ENCODE results near the gene CHST15.

The CHST15 gene

DNA sequence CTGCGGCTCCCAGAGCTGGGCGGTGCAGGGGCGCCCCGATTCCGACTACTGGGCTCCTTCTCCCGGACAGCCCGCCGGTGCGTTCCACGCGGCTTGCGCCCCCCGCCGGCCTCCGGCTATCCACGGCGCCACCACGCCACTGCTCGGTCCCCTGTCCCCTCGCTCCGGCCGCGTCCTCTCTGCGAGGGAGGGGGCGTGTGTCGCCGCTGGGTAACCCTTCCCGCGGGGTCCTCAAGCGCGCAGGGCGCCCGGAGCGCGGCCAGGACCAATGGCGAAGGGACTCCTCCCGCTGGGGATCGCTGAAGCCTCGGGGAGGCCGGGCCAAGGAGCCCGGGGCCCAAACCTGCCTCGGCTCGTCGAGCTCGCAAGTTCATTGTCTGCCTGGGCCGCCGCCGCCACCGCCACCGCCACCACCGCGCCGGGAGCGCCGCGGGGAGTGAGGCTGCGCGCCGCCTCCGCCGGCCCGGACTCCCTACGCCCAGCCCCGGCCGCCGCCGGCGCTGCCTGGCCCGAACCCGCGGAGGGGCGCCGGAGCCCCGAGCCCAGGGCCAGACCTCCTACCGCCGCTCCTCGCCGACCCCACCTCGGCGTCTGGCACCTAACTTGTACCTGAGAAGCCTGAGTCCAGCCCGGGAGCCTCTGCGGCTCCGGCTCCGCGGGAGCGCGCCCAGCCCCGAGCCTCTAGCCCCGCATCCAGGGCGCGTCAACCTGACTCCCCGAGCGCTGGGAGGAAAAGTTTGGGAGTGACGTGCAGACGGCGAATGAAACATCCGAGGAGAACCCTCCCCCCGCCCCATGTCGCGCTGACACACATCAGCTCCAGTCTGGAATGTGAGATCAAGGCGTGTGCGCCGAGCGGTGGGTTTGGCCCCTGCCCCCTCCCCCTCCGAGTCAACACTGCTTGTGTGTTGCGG is at the start of gene CHST15:
Gene CHST15, minus strand, starts transcription at position 739 of the 914 bp plus-strand sequence. CDS start 47,386 bp downstream, outside the sequence.
- DNase-seq: no peak

- no peak for DNase-seq
Observed at GRCh38 chr10:124142960-124143359, 49.6 kb upstream of the CHST15 start.

- no peak for DNase-seq
Observed at GRCh38 chr10:124142006-124142739, 48.8 kb upstream of the CHST15 start.

GRCh38 chr10:124138883-124139348 is 45.5 kb upstream of the CHST15 start:
- no peak for DNase-seq

- DNase-seq: no peak
Observed at GRCh38 chr10:124138195-124138882, 44.9 kb upstream of the CHST15 start.

DNA sequence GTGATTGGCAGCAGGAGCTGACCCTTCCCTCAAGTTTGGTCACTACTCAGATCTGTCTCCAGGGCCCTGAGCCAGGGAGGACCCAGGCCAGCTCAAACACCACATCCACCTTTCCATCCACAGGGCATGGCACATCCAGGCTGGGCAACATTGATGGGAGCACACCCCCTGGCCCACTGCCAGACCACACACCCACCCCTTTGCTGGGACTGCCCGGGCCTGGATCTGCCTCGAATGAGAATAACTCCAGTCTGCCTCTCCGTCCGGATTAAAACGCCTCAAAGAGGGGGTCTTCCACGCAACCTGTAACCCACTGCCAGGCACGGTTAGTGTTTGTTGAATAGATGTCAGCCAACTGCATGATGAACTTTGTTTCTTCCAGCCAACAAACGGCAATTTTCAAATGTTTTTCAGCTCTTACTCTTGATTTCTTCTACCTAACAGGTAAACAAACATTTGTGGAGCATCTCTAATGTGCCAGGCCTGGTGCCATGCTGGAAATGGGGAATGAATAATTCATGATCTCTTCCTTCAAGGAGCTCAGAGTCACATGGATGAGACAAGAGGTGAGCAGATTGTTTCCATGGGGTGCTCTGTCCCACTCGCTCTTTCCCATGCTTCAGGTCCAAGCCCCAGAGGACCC is 41.0 kb upstream of the CHST15 start:
- no peak for DNase-seq

DNA sequence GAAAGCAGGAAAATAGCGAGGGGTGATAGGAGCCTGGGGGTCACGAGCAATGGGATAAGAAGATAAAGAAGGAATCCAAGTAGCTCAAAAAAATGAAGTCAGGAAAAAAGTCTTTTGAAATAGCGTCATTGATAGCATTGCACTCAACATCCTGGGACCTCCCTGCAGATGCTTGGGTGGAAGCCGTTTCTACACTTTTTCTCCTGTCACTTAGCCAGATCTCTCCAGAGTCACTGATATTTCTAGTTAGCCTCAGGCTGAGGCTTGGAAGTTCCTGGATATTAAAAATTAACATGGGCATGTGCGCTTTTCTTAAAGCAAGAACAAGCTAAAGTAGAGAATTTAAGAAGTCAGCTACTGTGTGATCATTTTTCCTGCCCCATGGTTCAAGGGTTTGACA is 39.5 kb upstream of the CHST15 start:
- no peak for DNase-seq

DNA sequence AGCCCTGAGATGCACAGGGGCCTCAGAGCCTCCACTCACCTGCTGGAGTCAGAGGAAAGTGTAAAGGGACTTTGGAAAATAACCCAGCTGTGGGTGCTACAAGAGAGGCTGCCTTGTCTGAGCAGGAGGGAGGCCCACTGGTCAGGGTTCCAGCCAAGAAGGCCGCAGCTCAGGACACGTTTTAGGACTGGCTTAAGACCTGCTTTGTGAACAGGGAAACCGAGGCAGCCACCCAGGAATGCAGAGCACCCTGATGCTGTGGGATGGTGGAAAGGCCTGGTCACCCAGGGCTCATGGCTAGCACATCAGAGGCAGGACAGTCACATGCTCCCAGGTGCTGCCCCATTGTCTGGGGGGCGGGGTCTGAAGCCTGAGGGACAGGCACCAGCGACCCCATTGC is 38.9 kb upstream of the CHST15 start:
- no peak for DNase-seq

GRCh38 chr10:124131172-124131571 is 37.8 kb upstream of the CHST15 start:
- DNase-seq: no peak

DNA sequence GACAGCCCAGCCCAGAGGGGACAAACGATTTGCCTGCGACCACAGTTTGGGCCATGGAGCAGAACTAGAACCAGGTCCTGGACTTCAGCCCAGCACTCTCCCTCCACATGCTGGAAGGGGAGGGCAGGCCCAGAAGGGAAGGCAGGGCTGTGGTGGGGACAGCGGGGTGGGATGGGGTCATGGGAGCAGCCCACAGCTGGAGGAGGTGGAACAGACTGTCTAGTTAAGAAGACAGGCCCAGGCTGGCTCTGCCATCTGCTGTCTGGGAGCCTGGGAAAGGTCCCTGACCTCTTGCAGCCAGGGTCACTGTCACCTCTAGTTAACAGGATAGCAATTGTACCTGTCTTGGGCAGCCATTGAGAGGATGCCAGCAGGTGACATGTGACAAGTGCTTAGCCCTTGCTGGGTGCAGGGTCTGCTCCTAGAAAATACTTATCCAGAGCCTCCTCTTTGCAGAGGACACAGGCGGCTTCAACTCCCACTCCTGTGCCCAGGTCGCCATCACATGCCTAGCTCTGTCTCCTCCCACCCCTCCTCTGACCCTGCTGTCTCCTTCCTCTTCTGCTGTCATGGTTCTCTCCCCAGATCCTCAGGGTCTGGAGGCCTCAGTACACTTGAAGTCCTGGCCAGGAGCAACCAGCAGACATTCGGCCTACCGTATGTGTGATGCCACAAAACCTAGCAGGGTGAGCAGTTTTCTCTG is 37.0 kb upstream of the CHST15 start:
- DNase-seq: no peak

- no peak for DNase-seq
Observed at GRCh38 chr10:124129471-124129870, 36.1 kb upstream of the CHST15 start.

GRCh38 chr10:124128811-124129145 is 35.4 kb upstream of the CHST15 start:
- DNase-seq: no peak

DNA sequence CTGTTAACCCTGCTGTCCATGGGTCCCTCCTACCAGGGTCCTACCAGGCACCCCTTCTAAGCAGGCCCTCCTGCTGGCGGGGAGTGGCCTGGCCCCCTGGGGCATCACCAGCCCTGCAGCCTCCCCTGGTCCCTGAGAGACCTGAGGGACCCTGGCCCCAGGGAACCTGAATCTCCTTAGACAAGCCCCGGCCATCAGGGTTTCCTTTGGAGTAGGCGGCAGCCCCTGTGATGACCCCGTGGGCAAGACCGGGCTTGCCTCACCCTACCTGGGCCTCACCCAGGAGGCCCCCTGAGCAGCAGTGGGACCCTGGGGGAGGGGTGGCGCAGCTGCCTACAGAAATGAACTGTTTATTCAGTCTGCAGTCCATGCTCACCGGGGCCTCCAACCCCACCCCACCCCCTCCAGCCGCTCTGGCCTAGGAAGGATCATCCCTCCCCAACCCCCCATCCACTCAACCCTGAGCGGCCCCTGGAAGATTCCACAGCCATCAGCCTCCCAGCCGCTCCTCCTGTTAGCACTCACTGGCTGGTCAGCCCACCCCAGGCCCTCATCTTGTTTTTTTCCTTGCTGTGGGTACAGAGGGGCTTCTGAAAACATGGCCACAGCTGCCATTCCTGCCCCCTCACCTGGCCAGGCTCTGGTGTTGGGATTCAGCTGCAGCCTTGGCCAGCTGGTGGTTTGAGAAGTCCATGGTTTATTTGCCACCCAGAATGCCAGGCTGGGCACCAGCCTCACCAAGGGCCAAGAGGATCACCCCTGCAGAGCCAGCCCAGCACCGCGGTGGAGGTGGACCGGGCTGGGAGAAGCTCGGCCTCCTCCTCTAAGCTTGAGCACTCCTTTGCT is 34.8 kb upstream of the CHST15 start:
- no peak for DNase-seq

DNA sequence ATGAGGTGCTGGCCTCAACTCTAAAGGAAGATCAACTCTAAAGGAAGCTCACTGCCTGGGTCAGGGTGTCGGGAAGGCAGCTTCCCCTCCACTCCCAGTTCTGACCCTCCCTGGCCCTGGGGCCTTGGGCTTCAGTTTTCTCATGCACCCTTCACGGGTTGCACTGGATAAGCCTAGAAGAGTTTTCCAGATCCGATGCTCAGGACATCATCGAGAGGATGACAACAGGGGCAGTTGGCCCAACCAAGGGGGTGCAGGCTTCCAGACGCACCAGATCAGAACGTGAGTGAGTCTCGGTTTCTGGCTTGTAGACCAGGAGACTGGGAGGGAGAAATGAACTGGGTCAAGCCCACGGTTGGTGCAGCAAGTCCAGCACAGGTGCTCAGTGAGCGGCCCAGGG is 34.2 kb upstream of the CHST15 start:
- no peak for DNase-seq

DNA sequence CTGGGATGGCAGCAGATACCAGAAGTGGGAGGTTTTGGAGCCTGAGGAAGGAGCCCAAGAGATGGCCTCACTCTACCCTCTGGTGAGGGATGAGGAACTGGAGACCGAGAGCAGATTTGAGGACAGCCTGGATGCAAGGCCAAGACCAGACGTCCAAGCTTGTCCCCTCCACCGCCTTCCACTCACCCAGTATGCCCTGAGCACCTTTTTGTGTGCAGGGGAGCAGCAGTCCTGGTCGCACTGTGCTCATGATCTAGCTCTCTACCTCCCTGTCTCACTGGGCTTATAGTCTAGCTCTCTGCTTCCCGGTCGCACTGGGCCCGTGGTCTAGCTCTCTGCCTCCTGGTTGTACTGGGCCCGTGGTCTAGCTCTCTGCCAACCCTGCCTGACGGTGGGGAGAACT is 33.6 kb upstream of the CHST15 start:
- DNase-seq: no peak

DNA sequence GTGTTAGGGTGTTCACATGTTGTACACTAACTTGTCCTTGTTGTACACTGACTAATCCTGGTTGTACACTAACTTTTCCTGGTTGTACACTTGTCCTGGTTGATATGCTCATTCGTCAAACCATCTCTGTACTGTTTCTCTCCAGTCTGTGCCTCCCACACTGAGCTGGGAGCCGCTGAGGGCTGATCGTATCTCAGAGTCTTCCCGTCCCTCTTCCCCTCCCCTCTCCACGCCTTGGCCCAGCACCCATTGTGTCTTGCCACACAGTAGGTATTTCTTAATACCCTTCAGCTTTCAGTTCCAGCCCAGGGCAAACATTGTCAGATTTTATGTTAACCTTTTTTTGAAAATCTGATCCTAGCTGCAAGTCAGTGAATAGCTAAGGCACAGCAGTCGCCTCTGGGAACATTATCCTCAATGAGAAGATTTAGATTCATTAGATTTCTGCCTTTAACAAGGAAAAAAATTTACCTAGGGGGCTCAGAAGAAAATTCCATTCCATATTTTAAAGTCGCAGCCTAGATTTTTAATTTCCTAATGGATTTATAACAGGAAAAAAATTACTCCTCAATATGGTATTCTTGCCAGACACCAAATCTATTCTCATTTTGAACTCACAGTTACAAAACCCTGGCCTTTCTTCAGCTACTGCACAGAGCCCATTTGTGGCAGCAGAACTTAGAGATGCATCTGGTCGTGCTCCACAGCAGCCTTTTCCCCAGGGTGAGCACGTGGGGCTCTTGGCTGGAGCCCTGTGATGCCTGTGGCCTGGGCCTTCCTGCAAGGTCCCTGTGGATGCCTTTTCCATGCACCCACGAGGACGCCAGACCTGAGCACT is 33.0 kb upstream of the CHST15 start:
- DNase-seq: no peak

- no peak for DNase-seq
Observed at GRCh38 chr10:124125305-124126116, 32.1 kb upstream of the CHST15 start.

- no peak for DNase-seq
Observed at GRCh38 chr10:124124769-124125161, 31.4 kb upstream of the CHST15 start.

GRCh38 chr10:124124123-124124768 is 30.8 kb upstream of the CHST15 start:
- no peak for DNase-seq
